Measurements from ENCODE around the gene EXOC2. TPM values are rescaled to one million over a fixed set of nuclear protein-coding genes. Genes with fewer than 3 reads are reported as not detected.
A peak's percentile ranks its signal among the peaks of the same experiment; 100 is the strongest.

Gene EXOC2
- total and polyA plus RNA-seq, 2 of the 13 experiments (the other 11 are each of a cell fraction or from before 2014, with no cell fraction given), result 12.6 to 22.9 TPM

- TF ChIP-seq POLR2AphosphoS5 (IDR thresholded peaks at IDR 0.05; ENCODE audit: low read depth, low read length) (no peak), MAF1 (CRISPR knock-in tag; IDR thresholded peaks at IDR 0.05; ENCODE audit: borderline replicate concordance) (no peak), ZFY (CRISPR knock-in tag; IDR thresholded peaks at IDR 0.05) (no peak), MAZ (IDR thresholded peaks at IDR 0.05; ENCODE audit: borderline replicate concordance, low read depth, low read length) (no peak), MAZ (CRISPR knock-in tag; IDR thresholded peaks at IDR 0.05; ENCODE audit: low read depth) (no peak), HDAC6 (IDR thresholded peaks at IDR 0.05; ENCODE audit: low read depth, low read length) (no peak), TCF7L2 (IDR thresholded peaks at IDR 0.05; ENCODE audit: low read depth, low read length) (no peak), MXI1 (IDR thresholded peaks at IDR 0.05; ENCODE audit: borderline replicate concordance, low read depth, low read length) (no peak), AHR (CRISPR knock-in tag; IDR thresholded peaks at IDR 0.05) (no peak), FOXO4 (CRISPR knock-in tag; conservative IDR thresholded peaks at IDR 0.05) (no peak), MTF2 (CRISPR knock-in tag; IDR thresholded peaks at IDR 0.05; ENCODE audit: borderline replicate concordance) (no peak), SP4 (CRISPR knock-in tag; IDR thresholded peaks at IDR 0.05) (no peak), ZNF546 (CRISPR knock-in tag; conservative IDR thresholded peaks at IDR 0.05) (no peak; the same call in none of the 2 replicates), ZNF382 (CRISPR knock-in tag; IDR thresholded peaks at IDR 0.05; ENCODE audit: borderline replicate concordance) (no peak), NFYB (CRISPR knock-in tag; IDR thresholded peaks at IDR 0.05) (no peak), MTA3 (CRISPR knock-in tag; IDR thresholded peaks at IDR 0.05) (no peak), NCOR1 (IDR thresholded peaks at IDR 0.05; ENCODE audit: borderline replicate concordance, low read length) (no peak), U2AF2 (IDR thresholded peaks at IDR 0.05; ENCODE audit: low read depth, low read length) (no peak), IKZF4 (CRISPR knock-in tag; IDR thresholded peaks at IDR 0.05; ENCODE audit: borderline replicate concordance, low read depth, not compliant biosample characterization) (no peak), ZNF431 (CRISPR knock-in tag; IDR thresholded peaks at IDR 0.05; ENCODE audit: borderline replicate concordance, low read depth) (no peak), KLF13 (CRISPR knock-in tag; IDR thresholded peaks at IDR 0.05) (no peak), ZKSCAN5 (CRISPR knock-in tag; IDR thresholded peaks at IDR 0.05) (no peak), SRSF1 (optimal IDR thresholded peaks at IDR 0.05; ENCODE audit: low read depth, low read length) (no peak)
- TF ChIP-seq, protein P1, sequence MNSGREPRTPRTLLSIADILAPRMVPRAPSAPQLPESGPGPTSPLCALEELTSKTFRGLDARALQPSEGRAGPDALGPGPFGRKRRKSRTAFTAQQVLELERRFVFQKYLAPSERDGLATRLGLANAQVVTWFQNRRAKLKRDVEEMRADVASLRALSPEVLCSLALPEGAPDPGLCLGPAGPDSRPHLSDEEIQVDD (CRISPR knock-in tag; IDR thresholded peaks at IDR 0.05; ENCODE audit: borderline replicate concordance), result no peak
- TF ChIP-seq, protein P2, sequence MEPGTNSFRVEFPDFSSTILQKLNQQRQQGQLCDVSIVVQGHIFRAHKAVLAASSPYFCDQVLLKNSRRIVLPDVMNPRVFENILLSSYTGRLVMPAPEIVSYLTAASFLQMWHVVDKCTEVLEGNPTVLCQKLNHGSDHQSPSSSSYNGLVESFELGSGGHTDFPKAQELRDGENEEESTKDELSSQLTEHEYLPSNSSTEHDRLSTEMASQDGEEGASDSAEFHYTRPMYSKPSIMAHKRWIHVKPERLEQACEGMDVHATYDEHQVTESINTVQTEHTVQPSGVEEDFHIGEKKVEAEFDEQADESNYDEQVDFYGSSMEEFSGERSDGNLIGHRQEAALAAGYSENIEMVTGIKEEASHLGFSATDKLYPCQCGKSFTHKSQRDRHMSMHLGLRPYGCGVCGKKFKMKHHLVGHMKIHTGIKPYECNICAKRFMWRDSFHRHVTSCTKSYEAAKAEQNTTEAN (CRISPR knock-in tag; conservative IDR thresholded peaks at IDR 0.05), result no peak
- TF ChIP-seq, protein P3, sequence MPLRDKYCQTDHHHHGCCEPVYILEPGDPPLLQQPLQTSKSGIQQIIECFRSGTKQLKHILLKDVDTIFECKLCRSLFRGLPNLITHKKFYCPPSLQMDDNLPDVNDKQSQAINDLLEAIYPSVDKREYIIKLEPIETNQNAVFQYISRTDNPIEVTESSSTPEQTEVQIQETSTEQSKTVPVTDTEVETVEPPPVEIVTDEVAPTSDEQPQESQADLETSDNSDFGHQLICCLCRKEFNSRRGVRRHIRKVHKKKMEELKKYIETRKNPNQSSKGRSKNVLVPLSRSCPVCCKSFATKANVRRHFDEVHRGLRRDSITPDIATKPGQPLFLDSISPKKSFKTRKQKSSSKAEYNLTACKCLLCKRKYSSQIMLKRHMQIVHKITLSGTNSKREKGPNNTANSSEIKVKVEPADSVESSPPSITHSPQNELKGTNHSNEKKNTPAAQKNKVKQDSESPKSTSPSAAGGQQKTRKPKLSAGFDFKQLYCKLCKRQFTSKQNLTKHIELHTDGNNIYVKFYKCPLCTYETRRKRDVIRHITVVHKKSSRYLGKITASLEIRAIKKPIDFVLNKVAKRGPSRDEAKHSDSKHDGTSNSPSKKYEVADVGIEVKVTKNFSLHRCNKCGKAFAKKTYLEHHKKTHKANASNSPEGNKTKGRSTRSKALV (CRISPR knock-in tag; IDR thresholded peaks at IDR 0.05), result 0 out of 2 replicates have a peak, but pooled peaks have one; percentile 62
Measured at GRCh38 chr6:692356-692851, 535 bp downstream of the EXOC2 start (continued).

Data from HepG2 (cell line).